PC-3 (cell line): ENCODE measurements around the gene TK2. TPM values are rescaled to one million over a fixed set of nuclear protein-coding genes. Genes with fewer than 3 reads are reported as not detected.
"Not testable (repeated sequence)": the region's sequence is repeated elsewhere in the genome, so short reads cannot be mapped to it uniquely, and the experiment has no call there.

Experiments
- ATAC-seq: fragments of 200-7000 bp; cut with Tn5 transposase; 2 replicates; pipeline ENCODE4 v1.9.1; 2020; ENCODE audit warnings: mild to moderate bottlenecking, moderate library complexity
- BruUV-seq: library from RNA; stranded (reverse); fragments of 400-500 nt; replicated peaks from 2 replicates; lab custom pipeline; 2021; lab: Mats Ljungman, UMichigan
- CTCF ChIA-PET: fragments of 300-600 bp; sonication (Branson Sonifier 250); formaldehyde crosslinking; loops from one replicate; lab custom pipeline; 2022; ENCODE audit warnings: antibody characterized with exemption; lab: Charles Lee
- POLR2A ChIA-PET: fragments of 300-600 bp; sonication (Branson Sonifier 250); formaldehyde crosslinking; loops from one replicate; lab custom pipeline; 2022; ENCODE audit warnings: antibody characterized with exemption; ENCODE audit not compliant: unreplicated experiment; lab: Charles Lee
- DNase-seq: peaks from one replicate; pipeline ENCODE4 v3.0.0-alpha.2; 2015
- H2AFZ ChIP-seq: fragments of 300-600 bp; sonication (generic); 2 replicates; pipeline ENCODE4 v1.6.0; 2016; ENCODE audit warnings: antibody characterized with exemption, low read length
- H3F3A ChIP-seq: fragments of 300-600 bp; sonication (generic); one replicate; pipeline ENCODE4 v1.6.0; 2017; ENCODE audit warnings: antibody characterized with exemption, low read length, control low read depth, mild to moderate bottlenecking; ENCODE audit not compliant: unreplicated experiment
- H3K27ac ChIP-seq: fragments of 300-600 bp; sonication (generic); 2 replicates; pipeline ENCODE4 v1.5.1; 2016; ENCODE audit warnings: mild to moderate bottlenecking, low read length
- H3K27me3 ChIP-seq: fragments of 300-600 bp; sonication (generic); 2 replicates; pipeline ENCODE4 v1.6.1; 2016; ENCODE audit warnings: low read length, mixed read lengths
- H3K36me3 ChIP-seq: fragments of 300-600 bp; sonication (generic); 2 replicates; pipeline ENCODE4 v1.6.1; 2016; ENCODE audit warnings: low read depth, mixed run types, low read length, mixed read lengths
- H3K4me1 ChIP-seq: fragments of 300-600 bp; sonication (generic); 2 replicates; pipeline ENCODE4 v1.5.1; 2016; ENCODE audit warnings: low read length; ENCODE audit not compliant: insufficient read depth
- H3K4me2 ChIP-seq: fragments of 300-600 bp; sonication (generic); 2 replicates; pipeline ENCODE4 v1.6.0; 2016; ENCODE audit warnings: low read length
- H3K4me3 ChIP-seq: fragments of 300-600 bp; sonication (generic); 2 replicates; pipeline ENCODE4 v1.5.1; 2016; ENCODE audit warnings: mild to moderate bottlenecking, low read length, mixed read lengths
- H3K79me2 ChIP-seq: fragments of 300-600 bp; sonication (generic); 2 replicates; pipeline ENCODE4 v1.6.1; 2017; ENCODE audit warnings: low read length, mixed read lengths
- H3K9ac ChIP-seq: fragments of 300-600 bp; sonication (generic); 2 replicates; pipeline ENCODE4 v1.6.0; 2016; ENCODE audit warnings: mild to moderate bottlenecking, low read length
- H3K9me2 ChIP-seq: fragments of 300-600 bp; sonication (generic); replicated peaks from 2 replicates; pipeline ENCODE4 v1.6.1; 2016; ENCODE audit warnings: mixed run types, low read length, mixed read lengths
- H3K9me3 ChIP-seq: fragments of 300-600 bp; sonication (generic); 2 replicates; pipeline ENCODE4 v1.6.1; 2016; ENCODE audit warnings: low read length, mixed read lengths
- H4K20me1 ChIP-seq: fragments of 300-600 bp; sonication (generic); 2 replicates; pipeline ENCODE4 v1.6.1; 2016; ENCODE audit warnings: low read length, mixed read lengths
- CTCF ChIP-seq: fragments of 300-600 bp; sonication (generic); conservative IDR thresholded peaks from 2 replicates; pipeline ENCODE4 v1.5.1; 2017; ENCODE audit warnings: antibody characterized with exemption, low read depth, mild to moderate bottlenecking, low read length
- EZH2 ChIP-seq: fragments of 300-600 bp; sonication (generic); IDR thresholded peaks from one replicate; pipeline ENCODE4 v1.6.1; 2017; ENCODE audit warnings: antibody characterized with exemption, mild to moderate bottlenecking, low read length; ENCODE audit not compliant: unreplicated experiment
- EZH2phosphoT487 ChIP-seq: fragments of 300-600 bp; sonication (generic); IDR thresholded peaks from 2 replicates; pipeline ENCODE4 v1.6.1; 2018; ENCODE audit warnings: mild to moderate bottlenecking, antibody characterized with exemption, low read length, borderline replicate concordance
- intact Hi-C: fragments of 100-400 bp; cut with micrococcal nuclease; formaldehyde crosslinking; loops from 2 replicates; pipeline ENCODE4 v1.9.0; 2023
- total RNA-seq: library from RNA; depleted of rRNA; stranded (reverse); fragments of >200 nt; gene quantifications from 2 replicates; pipeline ENCODE4 v1.2.3, GENCODE V29; 2014

The TK2 gene
- total RNA-seq, 1 experiment from 2014 or later: 8.3 TPM

GRCh38 chr16:66469291-66469946 is 80.5 kb downstream of the TK2 start:
- H3K79me2 ChIP-seq: no peaks in the 10 kb centered on the region
- no peaks in the 10 kb centered on the region for H4K20me1 ChIP-seq
- BruUV-seq: no TSS peak
- H3K27me3 ChIP-seq: no peaks in the 10 kb centered on the region
- ChIA-PET CTCF (no interaction called here), POLR2A (no interaction called here)
- H3K4me3 ChIP-seq: no peak overlapping the region
- no peak for TF ChIP-seq EZH2phosphoT487
- H3F3A ChIP-seq: no peaks in the 10 kb centered on the region
- intact Hi-C loops: no loop called here
- H3K4me1 ChIP-seq: no peaks in the 10 kb centered on the region; the same call in 1 of the 2 replicates
- H3K9me2 ChIP-seq: no peaks in the 10 kb centered on the region
- no peak for ATAC-seq
- no peak overlapping the region for H3K9ac ChIP-seq
- H3K4me2 ChIP-seq: no peak overlapping the region
- no peaks in the 10 kb centered on the region for H3K36me3 ChIP-seq
- no peaks in the 10 kb centered on the region for H3K9me3 ChIP-seq
- DNase-seq: no peak
- H2AFZ ChIP-seq: no peak overlapping the region
- H3K27ac ChIP-seq: no peak overlapping the region

GRCh38 chr16:66468321-66468965 is 81.5 kb downstream of the TK2 start:
- Histone ChIP-seq H4K20me1 (no peaks in the 10 kb centered on the region), H3K9me3 (no peaks in the 10 kb centered on the region), H3F3A (no peaks in the 10 kb centered on the region), H3K9me2 (no peaks in the 10 kb centered on the region), H3K9ac (no peak overlapping the region), H3K27ac (no peak overlapping the region), H3K4me3 (no peak overlapping the region), H3K36me3 (no peaks in the 10 kb centered on the region), H3K4me2 (no peak overlapping the region), H3K27me3 (peaks cover 2% of the 10 kb centered on the region; the same call in 1 of the 2 replicates), H3K79me2 (no peaks in the 10 kb centered on the region), H2AFZ (no peak overlapping the region), H3K4me1 (no peaks in the 10 kb centered on the region)
- CTCF ChIA-PET: no interaction called here
- POLR2A ChIA-PET: no interaction called here
- intact Hi-C loops: no loop called here
- TF ChIP-seq EZH2: no peak
- no peak for TF ChIP-seq CTCF
- no peak for TF ChIP-seq EZH2phosphoT487
- DNase-seq: no peak
- no peak for ATAC-seq
- BruUV-seq: no TSS peak

GRCh38 chr16:66467611-66468010 is 82.3 kb downstream of the TK2 start:
- no peak overlapping the region for H3K4me2 ChIP-seq
- H3K4me3 ChIP-seq: no peak overlapping the region
- no peak overlapping the region for H3K27ac ChIP-seq
- ChIA-PET CTCF (no interaction called here), POLR2A (no interaction called here)
- no peaks in the 10 kb centered on the region for H4K20me1 ChIP-seq
- ATAC-seq (no peak), DNase-seq (no peak)
- H3K9ac ChIP-seq: no peak overlapping the region
- H2AFZ ChIP-seq: no peak overlapping the region
- peaks cover 2% of the 10 kb centered on the region; the same call in 1 of the 2 replicates for H3K27me3 ChIP-seq
- no peaks in the 10 kb centered on the region for H3K4me1 ChIP-seq
- H3K9me2 ChIP-seq: no peaks in the 10 kb centered on the region
- no peak for TF ChIP-seq EZH2
- no peak for TF ChIP-seq CTCF
- no peak for TF ChIP-seq EZH2phosphoT487
- no peaks in the 10 kb centered on the region for H3K79me2 ChIP-seq
- H3K9me3 ChIP-seq: no peaks in the 10 kb centered on the region
- no peaks in the 10 kb centered on the region for H3F3A ChIP-seq
- no TSS peak for BruUV-seq
- H3K36me3 ChIP-seq: no peaks in the 10 kb centered on the region
- intact Hi-C loops: no loop called here

GRCh38 chr16:66466636-66467035 is 83.3 kb downstream of the TK2 start:
- H3K79me2 ChIP-seq, H4K20me1 ChIP-seq, intact Hi-C loops, BruUV-seq, H2AFZ ChIP-seq, H3K9me3 ChIP-seq, ATAC-seq, H3K4me3 ChIP-seq, POLR2A ChIA-PET, H3K36me3 ChIP-seq, H3K27ac ChIP-seq, H3K27me3 ChIP-seq, H3K9ac ChIP-seq, CTCF ChIA-PET, H3K4me1 ChIP-seq, H3K4me2 ChIP-seq, H3K9me2 ChIP-seq, H3F3A ChIP-seq, DNase-seq: not testable (repeated sequence)

GRCh38 chr16:66465946-66466345 is 84.0 kb downstream of the TK2 start:
- ATAC-seq, BruUV-seq, H2AFZ ChIP-seq, H3K4me1 ChIP-seq, H3K9me3 ChIP-seq, H3K4me2 ChIP-seq, intact Hi-C loops, H3K27ac ChIP-seq, POLR2A ChIA-PET, H3K9ac ChIP-seq, H3K9me2 ChIP-seq, H3K4me3 ChIP-seq, H3K27me3 ChIP-seq, H4K20me1 ChIP-seq, H3K79me2 ChIP-seq, DNase-seq, H3F3A ChIP-seq, CTCF ChIA-PET, H3K36me3 ChIP-seq: not testable (repeated sequence)
